Measurements from ENCODE around the gene CCDC102A.
"Not testable (repeated sequence)": the region's sequence is repeated elsewhere in the genome, so short reads cannot be mapped to it uniquely, and the experiment has no call there.

CCDC102A gene

GRCh38 chr16:57565461-57565860 is 29.1 kb upstream of the CCDC102A start:
- DNase-seq (ENCODE audit: low read depth in 4 of 4, low spot score in 1 of 4): no peak

- DNase-seq (ENCODE audit: low read depth in 4 of 4, low spot score in 1 of 4): no peak
Observed at GRCh38 chr16:57564571-57565270, 28.4 kb upstream of the CCDC102A start.

GRCh38 chr16:57563761-57564160 is 27.4 kb upstream of the CCDC102A start:
- DNase-seq (ENCODE audit: low read depth in 4 of 4, low spot score in 1 of 4): no peak

GRCh38 chr16:57563487-57563750 is 27.0 kb upstream of the CCDC102A start:
- DNase-seq (ENCODE audit: low read depth in 4 of 4, low spot score in 1 of 4): no peak

- no peak for DNase-seq (ENCODE audit: low read depth in 4 of 4, low spot score in 1 of 4)
Observed at GRCh38 chr16:57562669-57563486, 26.5 kb upstream of the CCDC102A start.

GRCh38 chr16:57562066-57562465 is 25.7 kb upstream of the CCDC102A start:
- DNase-seq (ENCODE audit: low read depth in 4 of 4, low spot score in 1 of 4): no peak

GRCh38 chr16:57559072-57559790 is 22.9 kb upstream of the CCDC102A start:
- DNase-seq (ENCODE audit: low read depth in 4 of 4, low spot score in 1 of 4): no peak

GRCh38 chr16:57556941-57557541 is 20.7 kb upstream of the CCDC102A start:
- no peak for DNase-seq (ENCODE audit: low read depth in 4 of 4, low spot score in 1 of 4)

- no peak for DNase-seq (ENCODE audit: low read depth in 4 of 4, low spot score in 1 of 4)
Observed at GRCh38 chr16:57555831-57556230, 19.5 kb upstream of the CCDC102A start.

GRCh38 chr16:57551057-57551456 is 14.7 kb upstream of the CCDC102A start:
- DNase-seq (ENCODE audit: low read depth in 4 of 4, low spot score in 1 of 4): no peak

GRCh38 chr16:57549730-57550129 is 13.4 kb upstream of the CCDC102A start:
- DNase-seq (ENCODE audit: low read depth in 4 of 4, low spot score in 1 of 4): no peak

- no peak for DNase-seq (ENCODE audit: low read depth in 4 of 4, low spot score in 1 of 4)
Observed at GRCh38 chr16:57548408-57548807, 12.0 kb upstream of the CCDC102A start.

GRCh38 chr16:57547524-57547923 is 11.2 kb upstream of the CCDC102A start:
- not testable (repeated sequence) for DNase-seq (ENCODE audit: low read depth in 4 of 4, low spot score in 1 of 4)

- DNase-seq (ENCODE audit: low read depth in 4 of 4, low spot score in 1 of 4): no peak
Observed at GRCh38 chr16:57544124-57544653, 7.8 kb upstream of the CCDC102A start.

GRCh38 chr16:57541754-57542435 is 5.5 kb upstream of the CCDC102A start:
- no peak for DNase-seq (ENCODE audit: low read depth in 4 of 4, low spot score in 1 of 4)

- DNase-seq (ENCODE audit: low read depth in 4 of 4, low spot score in 1 of 4): no peak
Observed at GRCh38 chr16:57540906-57541753, 4.8 kb upstream of the CCDC102A start.

- DNase-seq (ENCODE audit: low read depth in 4 of 4, low spot score in 1 of 4): no peak
Observed at GRCh38 chr16:57540387-57540786, 4.0 kb upstream of the CCDC102A start.

GRCh38 chr16:57539072-57539796 is 2.9 kb upstream of the CCDC102A start:
- DNase-seq (ENCODE audit: low read depth in 4 of 4, low spot score in 1 of 4): no peak

- DNase-seq (ENCODE audit: low read depth in 4 of 4, low spot score in 1 of 4): no peak
Observed at GRCh38 chr16:57538235-57538721, 1.9 kb upstream of the CCDC102A start.
